CD4-positive, alpha-beta T cell treated with Interleukin-17A for 4 hours (primary cell): ENCODE measurements around the gene LRCH2.
"Not testable (repeated sequence)": the region's sequence is repeated elsewhere in the genome, so short reads cannot be mapped to it uniquely, and the experiment has no call there.

Experiments used
- DNase-seq: peaks from one replicate; pipeline ENCODE4 v3.0.0-alpha.2; 2020; ENCODE audit warnings: mixed read lengths

The LRCH2 gene

GRCh38 chrX:115233497-115234455 lies at the start of gene LRCH2:
Gene LRCH2 (minus strand): TSS chrX:115234096. CDS start chrX:115234041, 55 bp downstream.
- no peak for DNase-seq

- no peak for DNase-seq
Measured at GRCh38 chrX:115269051-115269683, 35.3 kb upstream of the LRCH2 start.

- no peak for DNase-seq
Measured at GRCh38 chrX:115268421-115268820, 34.5 kb upstream of the LRCH2 start.

GRCh38 chrX:115266300-115266699 lies 32.4 kb upstream of the LRCH2 start:
- DNase-seq = no peak

GRCh38 chrX:115264009-115264408 lies 30.1 kb upstream of the LRCH2 start:
- DNase-seq = no peak

GRCh38 chrX:115261148-115261547 lies 27.3 kb upstream of the LRCH2 start:
- DNase-seq = no peak

GRCh38 chrX:115260330-115260729 lies 26.4 kb upstream of the LRCH2 start:
- no peak for DNase-seq

GRCh38 chrX:115259238-115259875 lies 25.5 kb upstream of the LRCH2 start:
- no peak for DNase-seq

GRCh38 chrX:115257711-115258110 lies 23.8 kb upstream of the LRCH2 start:
- no peak for DNase-seq

GRCh38 chrX:115255003-115255402 lies 21.1 kb upstream of the LRCH2 start:
- DNase-seq = no peak

- DNase-seq = no peak
Measured at GRCh38 chrX:115251458-115252233, 17.8 kb upstream of the LRCH2 start.

- DNase-seq = no peak
Measured at GRCh38 chrX:115237056-115237455, 3.2 kb upstream of the LRCH2 start.

GRCh38 chrX:115236560-115236959 lies 2.7 kb upstream of the LRCH2 start:
- no peak for DNase-seq

- no peak for DNase-seq
Measured at GRCh38 chrX:115234461-115234860, 565 bp upstream of the LRCH2 start.

- DNase-seq = no peak
Measured at GRCh38 chrX:115232933-115233496, 881 bp downstream of the LRCH2 start.

GRCh38 chrX:115229337-115230003 lies 4.4 kb downstream of the LRCH2 start:
- DNase-seq = no peak

GRCh38 chrX:115226929-115227328 lies 7.0 kb downstream of the LRCH2 start:
- DNase-seq = no peak

GRCh38 chrX:115217346-115217745 lies 16.6 kb downstream of the LRCH2 start:
- DNase-seq = not testable (repeated sequence)

- no peak for DNase-seq
Measured at GRCh38 chrX:115214605-115215004, 19.3 kb downstream of the LRCH2 start.

GRCh38 chrX:115214151-115214550 lies 19.7 kb downstream of the LRCH2 start:
- no peak for DNase-seq

GRCh38 chrX:115209547-115209946 lies 24.3 kb downstream of the LRCH2 start:
- DNase-seq = not testable (repeated sequence)

GRCh38 chrX:115204040-115204439 lies 29.9 kb downstream of the LRCH2 start:
- DNase-seq = no peak
